Calu3 (cell line): ENCODE measurements around the gene HAVCR2. TPM values are rescaled to one million over a fixed set of nuclear protein-coding genes. Genes with fewer than 3 reads are reported as not detected.

Experiments used
- BruUV-seq: library from RNA; stranded (reverse); fragments of 400-500 nt; replicated peaks from 2 replicates; lab custom pipeline; 2021; lab: Mats Ljungman, UMichigan
- CTCF ChIA-PET: fragments of 300-600 bp; sonication (Branson Sonifier 250); formaldehyde crosslinking; loops from one replicate; lab custom pipeline; 2022; ENCODE audit warnings: antibody characterized with exemption; lab: Charles Lee
- DNase-seq: peaks from one replicate; pipeline ENCODE4 v3.0.0; 2022
- H3K27ac Mint-ChIP-seq: one replicate; pipeline ENCODE4 v1.8.0; 2022; ENCODE audit warnings: mixed read lengths; ENCODE audit not compliant: unreplicated experiment
- H3K27me3 Mint-ChIP-seq: one replicate; pipeline ENCODE4 v1.8.0; 2022; ENCODE audit warnings: mixed read lengths; ENCODE audit not compliant: unreplicated experiment
- H3K36me3 Mint-ChIP-seq: one replicate; pipeline ENCODE4 v1.8.0; 2022; ENCODE audit warnings: mild to moderate bottlenecking, moderate library complexity, mixed read lengths; ENCODE audit not compliant: insufficient read depth, unreplicated experiment
- H3K4me1 Mint-ChIP-seq: one replicate; pipeline ENCODE4 v1.8.0; 2022; ENCODE audit warnings: mild to moderate bottlenecking, low read depth, mixed read lengths; ENCODE audit not compliant: unreplicated experiment
- H3K4me3 Mint-ChIP-seq: one replicate; pipeline ENCODE4 v1.8.0; 2022; ENCODE audit warnings: mild to moderate bottlenecking, low read depth, moderate library complexity, mixed read lengths; ENCODE audit not compliant: unreplicated experiment
- H3K9me3 Mint-ChIP-seq: one replicate; pipeline ENCODE4 v1.8.0; 2022; ENCODE audit warnings: low read depth, mixed read lengths; ENCODE audit not compliant: unreplicated experiment
- CTCF ChIP-seq: fragments of 200-600 bp; IDR thresholded peaks from one replicate; pipeline ENCODE4 v1.8.0; 2022; ENCODE audit warnings: antibody characterized with exemption; ENCODE audit not compliant: unreplicated experiment
- intact Hi-C: fragments of 100-400 bp; cut with micrococcal nuclease; formaldehyde crosslinking; loops from one replicate; pipeline ENCODE4 v1.10.0; 2022; ENCODE audit not compliant: unreplicated experiment
- total RNA-seq: library from RNA; stranded (reverse); gene quantifications from 2 replicates; pipeline ENCODE4 v1.2.3, GENCODE V29; 2022

The HAVCR2 gene
- total RNA-seq, 1 experiment from 2014 or later = 0.19 TPM

- intact Hi-C loops = no loop called here
- H3K27ac Mint-ChIP-seq = no peak overlapping the region
- H3K36me3 Mint-ChIP-seq = no peaks in the 10 kb centered on the region
- DNase-seq = no peak
- H3K4me3 Mint-ChIP-seq = no peak overlapping the region
- CTCF ChIA-PET = interaction anchor here (0.6 to 0.8 kb wide), 4 partner anchors 13 to 592 kb away, joined by 3 to 8 read pairs (median 4); no protein-coding TSS in a partner anchor
- H3K4me1 Mint-ChIP-seq = peaks cover 7% of the 10 kb centered on the region
- no peaks in the 10 kb centered on the region for H3K9me3 Mint-ChIP-seq
- BruUV-seq = no TSS peak
- no peak for TF ChIP-seq CTCF
- H3K27me3 Mint-ChIP-seq = no peaks in the 10 kb centered on the region
Observed at GRCh38 chr5:157080286-157080685, 28.6 kb downstream of the HAVCR2 start.

- BruUV-seq = no TSS peak
- peaks cover 8% of the 10 kb centered on the region for H3K36me3 Mint-ChIP-seq
- intact Hi-C loops = no loop called here
- H3K4me3 Mint-ChIP-seq = no peak overlapping the region
- CTCF ChIA-PET = interaction anchor here (1.5 kb wide), 1 partner anchor 37 kb away, joined by 3 read pairs; no protein-coding TSS in a partner anchor
- no peak overlapping the region for H3K27ac Mint-ChIP-seq
- H3K9me3 Mint-ChIP-seq = no peaks in the 10 kb centered on the region
- H3K27me3 Mint-ChIP-seq = no peaks in the 10 kb centered on the region
- H3K4me1 Mint-ChIP-seq = peaks cover 35% of the 10 kb centered on the region
- no peak for TF ChIP-seq CTCF
- no peak for DNase-seq
Observed at GRCh38 chr5:157076558-157076957, 32.3 kb downstream of the HAVCR2 start.

- DNase-seq = peak; percentile 83
- no peak for TF ChIP-seq CTCF
- Mint-ChIP-seq H3K36me3 (peaks cover 8% of the 10 kb centered on the region), H3K27ac (peak overlapping the region; percentile 91), H3K4me3 (peak overlapping the region; percentile 31), H3K9me3 (no peaks in the 10 kb centered on the region), H3K4me1 (peaks cover 46% of the 10 kb centered on the region), H3K27me3 (no peaks in the 10 kb centered on the region)
- intact Hi-C loops = loop anchor here (5.0 kb wide), 2 partner anchors 40 to 60 kb away; no protein-coding TSS in a partner anchor
- CTCF ChIA-PET = interaction anchor here (1.8 kb wide), 1 partner anchor 59 kb away, joined by 7 read pairs; no protein-coding TSS in a partner anchor
- no TSS peak for BruUV-seq
Observed at GRCh38 chr5:157072508-157072907, 36.3 kb downstream of the HAVCR2 start.

- H3K36me3 Mint-ChIP-seq = peaks cover 8% of the 10 kb centered on the region
- H3K4me3 Mint-ChIP-seq = no peak overlapping the region
- no TSS peak for BruUV-seq
- no peak for TF ChIP-seq CTCF
- peaks cover 56% of the 10 kb centered on the region for H3K4me1 Mint-ChIP-seq
- no peak for DNase-seq
- H3K27me3 Mint-ChIP-seq = no peaks in the 10 kb centered on the region
- CTCF ChIA-PET = no interaction called here
- intact Hi-C loops = loop anchor here (5.0 kb wide), 2 partner anchors 38 to 62 kb away; no protein-coding TSS in a partner anchor
- no peaks in the 10 kb centered on the region for H3K9me3 Mint-ChIP-seq
- peak overlapping the region; percentile 18 for H3K27ac Mint-ChIP-seq
Observed at GRCh38 chr5:157069949-157070348, 38.9 kb downstream of the HAVCR2 start.
